NCI-H146 treated with DMSO at 0.1 percent for 48 hours (cell line): ENCODE results near the gene SF3B6.
"Not testable (repeated sequence)": the region's sequence is repeated elsewhere in the genome, so short reads cannot be mapped to it uniquely, and the experiment has no call there.

Experiments used
- DNase-seq: peaks from one replicate; lab custom pipeline; 2025; ENCODE audit not compliant: unreplicated experiment; lab: John Stamatoyannopoulos, UW

SF3B6 gene, protein sequence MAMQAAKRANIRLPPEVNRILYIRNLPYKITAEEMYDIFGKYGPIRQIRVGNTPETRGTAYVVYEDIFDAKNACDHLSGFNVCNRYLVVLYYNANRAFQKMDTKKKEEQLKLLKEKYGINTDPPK

GRCh38 chr2:24075915-24076848 lies at the start of gene SF3B6:
Gene SF3B6, minus strand, starts transcription at chr2:24076326. Its CDS starts 97 bp downstream, at chr2:24076229.
- DNase-seq: peak; percentile 99

DNA sequence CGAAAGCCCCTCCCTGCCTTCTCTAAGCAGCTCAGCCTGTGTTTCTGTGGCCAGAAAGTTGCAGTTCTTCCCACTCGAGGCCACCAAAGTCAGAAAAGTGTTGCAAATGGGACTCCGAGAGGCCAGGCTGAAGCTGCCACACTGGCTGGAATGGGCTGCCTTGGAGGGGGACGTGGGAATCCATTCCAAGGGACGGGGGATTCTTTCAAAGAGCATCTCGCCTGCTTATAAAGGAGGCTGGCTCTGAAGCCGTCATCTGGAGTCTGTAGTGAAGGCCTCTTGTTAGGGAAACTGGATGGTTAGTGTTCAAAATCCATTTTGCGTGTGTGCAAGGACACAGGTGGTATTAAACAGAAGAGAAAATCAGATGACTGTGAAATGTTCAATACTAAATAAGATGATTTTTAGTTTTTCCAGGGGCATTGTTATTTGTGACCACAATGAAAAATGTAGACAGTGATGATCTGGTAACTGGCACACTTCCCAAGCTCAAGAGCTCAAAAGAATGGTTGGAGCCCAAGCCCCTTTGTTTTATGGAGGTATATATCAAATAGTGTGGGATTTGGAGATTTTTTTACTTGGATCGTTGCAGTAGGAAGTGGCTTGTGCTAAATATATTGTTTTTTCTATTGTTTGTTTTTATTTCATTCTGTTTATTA lies 47.9 kb upstream of the SF3B6 start:
- peak; percentile 46 for DNase-seq

- DNase-seq: peak; percentile 72
Observed at GRCh38 chr2:24123195-24123921, 47.2 kb upstream of the SF3B6 start, which contains the start of the genes FAM228B and PFN4. Gene FAM228B, plus strand, starts transcription at chr2:24123469. Its CDS starts 893 bp downstream, at chr2:24124362. Gene PFN4, minus strand, starts transcription at chr2:24123334. Its CDS starts 799 bp downstream, at chr2:24122535.

DNA sequence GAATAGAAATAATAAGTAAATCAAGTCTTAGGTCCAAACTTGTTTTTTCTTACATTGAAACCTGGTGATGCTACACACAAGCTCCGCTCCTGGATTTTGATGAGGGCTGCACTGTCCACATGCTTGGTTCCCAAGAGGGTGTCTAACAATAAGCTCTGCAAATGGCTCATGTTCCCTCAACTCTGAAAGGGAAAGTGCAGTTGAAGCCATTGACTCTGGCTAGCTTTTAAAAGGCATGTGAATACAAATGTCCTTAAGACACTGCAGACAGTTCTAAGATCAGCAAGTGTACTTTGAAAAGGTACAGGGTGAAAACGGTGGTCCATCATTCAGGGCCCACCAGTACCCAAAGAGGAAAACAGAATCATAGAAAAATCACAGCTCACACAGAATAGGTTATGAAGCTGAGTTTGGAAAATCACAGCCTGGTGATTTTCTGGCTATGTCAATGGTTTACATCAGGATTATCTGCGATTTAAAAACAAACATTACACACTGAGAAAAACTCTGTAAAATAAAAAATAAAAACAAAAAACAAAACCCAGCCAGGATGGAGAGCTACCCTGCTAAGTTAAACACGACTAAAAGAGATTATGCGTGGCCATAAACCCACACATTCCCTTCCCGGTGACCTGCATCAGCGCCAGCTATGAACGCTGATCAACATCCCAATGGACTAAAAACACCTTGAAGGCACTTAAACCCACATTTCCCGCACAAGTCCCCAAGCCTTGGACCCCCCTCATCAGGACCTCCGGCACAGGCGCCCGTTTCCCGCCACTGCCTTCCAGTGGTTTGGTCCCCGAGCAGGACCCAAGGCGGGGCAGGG lies 46.5 kb upstream of the SF3B6 start:
- no peak for DNase-seq

GRCh38 chr2:24121469-24121868 lies 45.3 kb upstream of the SF3B6 start:
- DNase-seq: no peak

DNA sequence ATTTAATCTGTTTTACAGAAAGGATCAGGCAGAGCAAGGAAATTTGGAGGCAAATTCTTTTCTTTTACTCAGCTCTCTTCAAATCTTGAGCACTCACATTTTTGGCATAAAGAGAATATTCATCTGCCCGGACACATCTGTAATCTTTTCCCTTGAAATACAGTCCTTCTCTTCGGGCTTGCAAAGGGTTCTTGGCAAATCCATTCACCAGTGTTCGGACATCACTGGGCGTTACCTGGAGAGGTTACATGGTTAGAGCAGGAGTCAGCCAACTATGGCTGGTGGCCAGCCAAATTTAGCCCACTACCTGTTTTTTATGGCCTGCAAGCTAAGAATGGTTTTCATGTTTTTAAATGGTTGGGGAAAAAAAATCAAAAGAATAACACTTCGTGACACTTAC lies 44.9 kb upstream of the SF3B6 start:
- no peak for DNase-seq

- no peak for DNase-seq
Observed at GRCh38 chr2:24117902-24118301, 41.8 kb upstream of the SF3B6 start.

- DNase-seq: no peak
Observed at GRCh38 chr2:24115057-24115456, 38.9 kb upstream of the SF3B6 start.

DNA sequence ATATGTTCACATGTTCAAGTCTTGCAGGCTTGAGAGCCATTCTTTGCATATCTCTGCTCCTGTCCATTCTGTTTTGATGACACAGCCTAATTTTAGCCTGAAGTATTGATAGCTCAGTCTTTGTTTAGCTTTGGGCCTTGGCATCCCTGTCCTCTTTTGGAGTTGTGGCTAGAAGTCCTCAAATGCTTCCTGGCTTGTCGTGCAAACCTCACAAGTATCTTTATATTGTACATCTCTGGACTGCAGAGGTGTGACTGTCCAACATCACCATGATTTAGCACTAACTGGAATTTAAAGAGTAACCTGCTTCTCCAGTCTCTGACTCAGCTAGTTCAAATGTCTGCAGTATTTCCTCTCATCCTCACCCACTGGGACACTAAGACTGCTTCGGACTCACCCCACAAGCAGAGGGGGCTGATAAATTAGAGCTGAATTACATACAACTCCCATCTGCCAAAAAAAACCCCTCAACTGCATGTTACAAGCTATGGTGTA lies 35.3 kb upstream of the SF3B6 start:
- DNase-seq: no peak

- no peak for DNase-seq
Observed at GRCh38 chr2:24110660-24111303, 34.7 kb upstream of the SF3B6 start.

GRCh38 chr2:24109431-24109830 lies 33.3 kb upstream of the SF3B6 start:
- DNase-seq: not testable (repeated sequence)

- no peak for DNase-seq
Observed at GRCh38 chr2:24107336-24107735, 31.2 kb upstream of the SF3B6 start.

- no peak for DNase-seq
Observed at GRCh38 chr2:24106786-24107185, 30.7 kb upstream of the SF3B6 start.

DNA sequence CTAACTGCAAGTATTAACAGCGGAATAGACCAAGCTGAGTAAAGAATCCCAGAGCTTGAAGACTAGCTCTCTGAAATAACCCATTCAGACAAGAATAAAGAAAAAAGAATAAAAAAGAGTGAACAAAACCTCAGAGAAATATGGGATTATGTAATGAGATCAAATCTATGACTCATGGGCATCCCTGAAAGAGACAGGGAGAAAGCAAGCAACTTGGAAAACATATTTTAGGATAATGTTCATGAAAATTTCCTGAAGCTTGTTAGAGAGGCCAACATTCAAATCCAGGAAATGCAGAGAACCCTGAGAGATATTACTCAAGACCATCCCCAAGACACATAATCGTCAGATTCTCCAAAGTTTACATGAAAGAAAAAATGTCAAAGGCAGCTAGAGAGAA lies 29.7 kb upstream of the SF3B6 start:
- DNase-seq: no peak

DNA sequence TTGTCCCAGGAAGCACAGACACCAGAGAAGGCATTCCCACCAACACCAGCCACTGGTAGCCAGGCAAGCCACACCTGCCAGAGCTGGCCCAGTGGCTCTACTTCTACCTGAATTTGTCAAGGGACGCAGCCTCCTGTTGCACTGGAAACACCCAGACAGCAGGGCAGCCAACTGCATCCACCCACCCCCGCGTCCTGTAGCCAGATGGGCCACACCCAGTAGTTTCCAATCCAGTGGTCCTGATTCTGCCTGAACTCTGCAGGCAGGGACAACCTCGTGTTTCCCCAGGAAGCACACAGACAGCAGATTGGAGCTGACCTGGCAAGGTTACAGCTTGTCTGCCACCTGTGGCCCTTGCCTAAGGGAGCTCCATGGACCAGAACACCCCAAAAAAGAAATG lies 28.8 kb upstream of the SF3B6 start:
- DNase-seq: no peak

DNA sequence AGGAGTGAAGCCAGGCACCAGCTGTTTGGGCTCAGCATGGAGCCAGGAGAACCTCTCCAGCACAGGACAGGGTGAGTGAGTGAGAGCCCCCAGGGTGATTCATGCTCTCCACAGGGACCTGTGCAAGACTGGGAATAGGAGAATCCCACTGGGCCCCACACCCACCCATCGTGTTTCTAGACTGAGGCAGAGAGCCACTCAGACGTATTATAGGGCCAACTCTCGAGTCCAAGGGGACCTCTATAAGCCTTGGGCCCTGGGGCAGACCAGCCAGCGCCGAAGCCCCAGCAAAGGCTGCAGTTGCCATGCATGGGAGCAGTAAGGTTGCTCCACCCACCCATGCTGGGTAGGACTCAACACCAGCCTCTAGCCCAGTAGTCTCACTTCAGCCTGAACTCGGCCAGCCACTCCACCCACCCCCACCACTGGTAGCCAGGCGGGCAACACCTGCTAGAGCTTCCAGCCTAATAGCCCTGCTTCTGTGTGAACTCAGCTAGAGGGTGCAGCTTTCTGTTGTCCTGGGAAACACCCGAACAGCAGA lies 28.1 kb upstream of the SF3B6 start:
- no peak for DNase-seq

- no peak for DNase-seq
Observed at GRCh38 chr2:24102677-24103076, 26.6 kb upstream of the SF3B6 start.

DNA sequence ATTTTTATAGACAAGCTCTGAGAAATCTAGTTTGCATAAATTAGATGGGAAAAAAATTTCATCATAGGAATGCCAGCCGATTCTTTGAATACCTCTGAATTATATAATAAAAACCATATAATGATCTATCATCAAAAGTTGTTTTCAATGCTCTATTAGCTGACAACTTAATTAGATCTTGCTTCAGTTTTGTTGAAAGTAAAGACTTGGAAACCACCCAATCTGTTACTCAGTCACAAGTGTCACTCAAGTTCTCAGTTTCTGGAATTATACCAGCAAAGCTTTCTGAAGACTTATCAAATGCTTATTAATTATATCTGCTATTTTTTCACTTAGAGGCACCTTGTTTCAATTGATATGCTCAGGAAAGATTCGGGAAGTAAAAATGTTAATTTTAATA lies 25.9 kb upstream of the SF3B6 start:
- no peak for DNase-seq

GRCh38 chr2:24100732-24101131 lies 24.6 kb upstream of the SF3B6 start:
- DNase-seq: not testable (repeated sequence)
